K562 (cell line): ENCODE data around the gene MSN.

ENCODE experiments used
- ATF7 ChIP-seq: fragments of 450-650 bp; IDR thresholded peaks from 2 replicates; pipeline ENCODE4 v1.7.1; 2014; ENCODE audit warnings: mild to moderate bottlenecking, moderate library complexity
- NFYB ChIP-seq: IDR thresholded peaks from 2 replicates; pipeline ENCODE4 v1.6.1; 2011; ENCODE audit warnings: mild to moderate bottlenecking, moderate library complexity; ENCODE audit not compliant: insufficient read length; ENCODE audit errors: extremely low read depth

DNA sequence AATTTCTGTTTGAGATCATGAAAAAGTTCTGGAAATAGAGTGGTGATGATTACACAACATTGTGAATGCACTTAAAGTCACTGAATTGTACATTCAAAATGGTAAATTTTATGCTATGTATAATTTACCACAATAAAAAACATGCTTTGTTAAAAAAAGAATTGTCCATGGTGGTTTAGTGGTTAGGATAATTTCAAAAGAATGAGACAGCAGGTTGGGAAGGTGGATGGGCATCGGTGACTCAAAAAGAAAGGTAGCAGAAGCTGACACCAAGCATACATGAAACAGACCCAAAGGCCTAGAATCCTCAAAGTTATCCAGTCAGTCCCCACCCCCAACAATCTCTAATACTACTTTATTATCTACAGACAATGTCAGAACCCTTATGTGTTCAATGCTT lies 91.1 kb downstream of the MSN start:
- TF ChIP-seq NFYB (no peak), ATF7 (no peak)
